T-cell (primary cell): ENCODE results near the gene JAZF1. TPM values are rescaled to one million over a fixed set of nuclear protein-coding genes. Genes with fewer than 3 reads are reported as not detected.

Experiments
- ATAC-seq, 4 experiments: fragments of 200-7000 bp in 3 of 4; fragments of 150-1000 bp in 1 of 4; cut with Tn5 transposase; replicated peaks in 1 of 4; 1 replicate in 3 of 4; 2 replicates in 1 of 4; pipeline ENCODE4 v1.10.0; 2021; ENCODE audit warnings: moderate library complexity in 3 of 4, mild to moderate bottlenecking in 2 of 4, moderate number of reproducible peaks in 1 of 4
- CTCF ChIA-PET, 2 donors: fragments of 300-600 bp; sonication (Branson Sonifier 250); formaldehyde crosslinking; loops; one replicate each; lab custom pipeline; 2022; ENCODE audit warnings: antibody characterized with exemption in 2 of 2; lab: Charles Lee
- POLR2A ChIA-PET, 2 donors: fragments of 300-600 bp; sonication (Branson Sonifier 250); formaldehyde crosslinking; loops; one replicate each; lab custom pipeline; 2022; ENCODE audit warnings: antibody characterized with exemption in 2 of 2; lab: Charles Lee
- DNase-seq, 35 experiments: peaks; one replicate each; pipeline versions ENCODE4 v3.0.0 to v3.0.0-alpha.2; 2013 to 2023
- H3K27ac ChIP-seq: one replicate; pipeline ENCODE4 v1.5.1; 2013; ENCODE audit warnings: low read length
- H3K27me3 ChIP-seq, 2 experiments: replicated peaks in 1 of 2; 1 replicate in 1 of 2; 2 replicates in 1 of 2; pipeline versions ENCODE4 v1.6.1 to v1.7.0; 2013; ENCODE audit warnings: low read length in 1 of 2, mixed read lengths in 1 of 2; ENCODE audit not compliant: control insufficient read depth in 2 of 2, insufficient read depth in 2 of 2; ENCODE audit errors: extremely low read depth in 1 of 2
- H3K36me3 ChIP-seq, 2 donors: 1 replicate in 1 of 2; 2 replicates in 1 of 2; pipeline versions ENCODE4 v1.6.1 to v1.7.0; 2013; ENCODE audit warnings: low read length in 1 of 2; ENCODE audit not compliant: control insufficient read depth in 2 of 2, insufficient read depth in 1 of 2; ENCODE audit errors: extremely low read depth in 1 of 2
- H3K4me1 ChIP-seq, 2 experiments: 1 replicate in 1 of 2; 2 replicates in 1 of 2; pipeline versions ENCODE4 v1.6.1 to v1.7.0; 2013; ENCODE audit warnings: low read length in 2 of 2, mixed read lengths in 1 of 2; ENCODE audit not compliant: insufficient read depth in 2 of 2, control insufficient read depth in 1 of 2; ENCODE audit errors: extremely low read depth in 1 of 2
- H3K4me3 ChIP-seq, 2 donors: 1 replicate in 1 of 2; 2 replicates in 1 of 2; pipeline versions ENCODE4 v1.5.1 to v1.7.0; 2013; ENCODE audit warnings: mild to moderate bottlenecking in 2 of 2, low read length in 1 of 2, moderate library complexity in 1 of 2; ENCODE audit not compliant: control insufficient read depth in 1 of 2; ENCODE audit errors: extremely low read depth in 1 of 2
- H3K9me3 ChIP-seq: 2 replicates; pipeline ENCODE4 v1.7.0; 2013
- H3K27ac Mint-ChIP-seq, 2 donors: one replicate each; pipeline ENCODE4 v1.8.0; 2020 to 2021; ENCODE audit warnings: mild to moderate bottlenecking in 2 of 2, mixed read lengths in 2 of 2
- H3K27me3 Mint-ChIP-seq, 2 donors: one replicate each; pipeline ENCODE4 v1.8.0; 2021 to 2022; ENCODE audit warnings: mixed read lengths in 2 of 2
- H3K36me3 Mint-ChIP-seq: one replicate; pipeline ENCODE4 v1.8.0; 2021; ENCODE audit warnings: mixed read lengths
- H3K4me1 Mint-ChIP-seq, 3 donors: one replicate each; pipeline ENCODE4 v1.8.0; 2020 to 2022; ENCODE audit warnings: mixed read lengths in 3 of 3, mild to moderate bottlenecking in 1 of 3
- H3K4me3 Mint-ChIP-seq, 3 donors: one replicate each; pipeline ENCODE4 v1.8.0; 2020 to 2022; ENCODE audit warnings: mild to moderate bottlenecking in 3 of 3, mixed read lengths in 3 of 3, moderate library complexity in 3 of 3
- H3K9me3 Mint-ChIP-seq, 3 donors: one replicate each; pipeline ENCODE4 v1.8.0; 2020 to 2022; ENCODE audit warnings: mixed read lengths in 3 of 3
- WGBS: methylation state at CpG from one replicate; pipeline ENCODE4 v1.1.5; 2013; ENCODE audit warnings: missing lambda C conversion rate; ENCODE audit not compliant: insufficient coverage; 5-methylcytosine and 5-hydroxymethylcytosine counted together
- total RNA-seq, 35 experiments: library from RNA in 6 of 35; stranded (reverse) in 6 of 35; fragments of 120-200 nt in 1 of 35; gene quantifications; one replicate each; pipeline versions ENCODE4 v1.2.1 to v1.2.4 and lab custom pipeline; 2013 to 2026

JAZF1 gene
- total RNA-seq, 5 donors from 2014 or later (not counting 1 experiment from before 2014, with no cell fraction given), result 9.6 to 22.1 (median 15.9) TPM

GRCh38 chr7:28199021-28199510, 18.5 kb upstream of the JAZF1 start:
- Mint-ChIP-seq H3K4me3 (no peak overlapping the region), H3K27ac (no peak overlapping the region), H3K9me3 (no peaks in the 10 kb centered on the region), H3K36me3 (no peaks in the 10 kb centered on the region), H3K4me1 (peaks cover 0 to 22% (median 0%) of the 10 kb centered on the region in 3 donors), H3K27me3 (peaks cover 9 to 14% of the 10 kb centered on the region in 2 donors)
- Histone ChIP-seq H3K9me3 (no peaks in the 10 kb centered on the region), H3K27ac (no peak overlapping the region), H3K4me3 (no peak overlapping the region), H3K4me1 (peaks cover 0 to 22% of the 10 kb centered on the region in 2 experiments), H3K36me3 (no peaks in the 10 kb centered on the region), H3K27me3 (peaks cover 0 to 6% of the 10 kb centered on the region in 2 experiments)
- DNase-seq, result no peak
- ChIA-PET CTCF (interaction anchor here in 1 of 2 donors (0.6 kb wide), 1 partner anchor 38 kb away, joined by 5 read pairs; no protein-coding TSS in a partner anchor), POLR2A (interaction anchor here in 1 of 2 donors (0.6 kb wide), 1 partner anchor 97 kb away, joined by 5 read pairs; no protein-coding TSS in a partner anchor)
- no peak for ATAC-seq
- 100% methylated on average over 1 of the region's 3 CpGs for WGBS

- peaks cover 4 to 16% of the 10 kb centered on the region in 2 donors for H3K27me3 Mint-ChIP-seq
- POLR2A ChIA-PET, result no interaction called here
- Histone ChIP-seq H3K4me1 (peaks cover 0 to 20% of the 10 kb centered on the region in 2 experiments), H3K36me3 (no peaks in the 10 kb centered on the region), H3K4me3 (no peak overlapping the region), H3K9me3 (no peaks in the 10 kb centered on the region), H3K27me3 (peaks cover 0 to 2% of the 10 kb centered on the region in 2 experiments), H3K27ac (peak overlapping the region; percentile 15)
- DNase-seq (no peak), ATAC-seq (peak in 1 of 4 experiments; percentile 32)
- no CpG with 5 or more reads among the region's 4 CpGs for WGBS
- no peaks in the 10 kb centered on the region for H3K9me3 Mint-ChIP-seq
- H3K27ac Mint-ChIP-seq, result peak overlapping the region in 1 of 2 donors; percentile 9
- CTCF ChIA-PET, result interaction anchor here (0.6 to 0.7 kb wide), 2 partner anchors 44 to 726 kb away, joined by 3 read pairs; no protein-coding TSS in a partner anchor
- H3K4me1 Mint-ChIP-seq, result peaks cover 0 to 18% (median 0%) of the 10 kb centered on the region in 3 donors
- no peak overlapping the region for H3K4me3 Mint-ChIP-seq
- H3K36me3 Mint-ChIP-seq, result no peaks in the 10 kb centered on the region
Measured at GRCh38 chr7:28195910-28196620, 15.5 kb upstream of the JAZF1 start.

- no peak overlapping the region for H3K4me3 Mint-ChIP-seq
- CTCF ChIA-PET, result interaction anchor here in 1 of 2 donors (0.6 kb wide), 1 partner anchor 111 kb away, joined by 3 read pairs; no protein-coding TSS in a partner anchor
- WGBS, result 93% methylated on average over 4 of the region's 7 CpGs
- peaks cover 0 to 23% (median 0%) of the 10 kb centered on the region in 3 donors for H3K4me1 Mint-ChIP-seq
- no peak overlapping the region for H3K4me3 ChIP-seq
- no peak overlapping the region for H3K27ac ChIP-seq
- no peaks in the 10 kb centered on the region for H3K9me3 ChIP-seq
- DNase-seq, result no peak
- no peaks in the 10 kb centered on the region for H3K36me3 Mint-ChIP-seq
- no peaks in the 10 kb centered on the region for H3K36me3 ChIP-seq
- H3K4me1 ChIP-seq, result peaks cover 0 to 15% of the 10 kb centered on the region in 2 experiments
- H3K27ac Mint-ChIP-seq, result no peak overlapping the region
- no peaks in the 10 kb centered on the region for H3K9me3 Mint-ChIP-seq
- peaks cover 0 to 20% of the 10 kb centered on the region in 2 donors for H3K27me3 Mint-ChIP-seq
- no peaks in the 10 kb centered on the region for H3K27me3 ChIP-seq
- POLR2A ChIA-PET, result no interaction called here
- ATAC-seq, result no peak
Measured at GRCh38 chr7:28192786-28193585, 12.4 kb upstream of the JAZF1 start.

GRCh38 chr7:28191751-28192150, 11.2 kb upstream of the JAZF1 start:
- CTCF ChIA-PET, result interaction anchor here in 1 of 2 donors (0.6 kb wide), 1 partner anchor 1831 kb away, joined by 3 read pairs; no protein-coding TSS in a partner anchor
- H3K27me3 Mint-ChIP-seq, result peaks cover 0 to 20% of the 10 kb centered on the region in 2 donors

GRCh38 chr7:28191184-28191583, 10.6 kb upstream of the JAZF1 start:
- Mint-ChIP-seq H3K9me3 (no peaks in the 10 kb centered on the region), H3K27me3 (peaks cover 0 to 20% of the 10 kb centered on the region in 2 donors), H3K27ac (no peak overlapping the region), H3K36me3 (no peaks in the 10 kb centered on the region), H3K4me3 (no peak overlapping the region), H3K4me1 (peaks cover 0 to 16% (median 0%) of the 10 kb centered on the region in 3 donors)
- ATAC-seq, result no peak
- Histone ChIP-seq H3K27me3 (no peaks in the 10 kb centered on the region), H3K4me1 (peaks cover 0 to 13% of the 10 kb centered on the region in 2 experiments), H3K9me3 (no peaks in the 10 kb centered on the region), H3K4me3 (no peak overlapping the region), H3K27ac (no peak overlapping the region), H3K36me3 (no peaks in the 10 kb centered on the region)
- ChIA-PET CTCF (interaction anchor here in 1 of 2 donors (0.6 kb wide), 1 partner anchor 1831 kb away, joined by 3 read pairs; no protein-coding TSS in a partner anchor), POLR2A (no interaction called here)
- no CpG with 5 or more reads among the region's 2 CpGs for WGBS
- no peak for DNase-seq

More at GRCh38 chr7:28191751-28192150, 11.2 kb upstream of the JAZF1 start:
- no peaks in the 10 kb centered on the region for H3K36me3 Mint-ChIP-seq
- Histone ChIP-seq H3K27ac (no peak overlapping the region), H3K4me3 (no peak overlapping the region), H3K36me3 (no peaks in the 10 kb centered on the region), H3K4me1 (peaks cover 0 to 13% of the 10 kb centered on the region in 2 experiments), H3K27me3 (no peaks in the 10 kb centered on the region), H3K9me3 (no peaks in the 10 kb centered on the region)
- no peaks in the 10 kb centered on the region for H3K9me3 Mint-ChIP-seq
- H3K27ac Mint-ChIP-seq, result no peak overlapping the region
- POLR2A ChIA-PET, result no interaction called here
- no peak for DNase-seq
- H3K4me3 Mint-ChIP-seq, result no peak overlapping the region
- H3K4me1 Mint-ChIP-seq, result peaks cover 0 to 20% (median 0%) of the 10 kb centered on the region in 3 donors
- ATAC-seq, result no peak
